ENCODE results near the gene IRS1. TPM values are rescaled to one million over a fixed set of nuclear protein-coding genes. Genes with fewer than 3 reads are reported as not detected.

Gene IRS1
- total RNA-seq, 5 donors from 2014 or later (not counting 1 experiment from before 2014, with no cell fraction given) = 3.7 to 8.7 (median 6.7) TPM

- WGBS (ENCODE audit: insufficient coverage) = 50% methylated on average over 1 of the region's 6 CpGs
- Histone ChIP-seq H3K9me3 (no peaks in the 10 kb centered on the region), H3K4me3 (ENCODE audit: control insufficient read depth in 1 of 2, extremely low read depth in 1 of 2, low read length in 1 of 2) (no peak overlapping the region), H3K27ac (ENCODE audit: low read length) (no peak overlapping the region), H3K4me1 (ENCODE audit: control insufficient read depth in 1 of 2, extremely low read depth in 1 of 2, insufficient read depth in 2 of 2, low read length in 2 of 2) (peaks cover 0 to 2% of the 10 kb centered on the region in 2 experiments), H3K36me3 (ENCODE audit: control insufficient read depth in 2 of 2, extremely low read depth in 1 of 2, insufficient read depth in 1 of 2, low read length in 1 of 2) (no peaks in the 10 kb centered on the region), H3K27me3 (replicated peaks in 1 of 2; ENCODE audit: control insufficient read depth in 2 of 2, extremely low read depth in 1 of 2, insufficient read depth in 2 of 2, low read length in 1 of 2) (no peaks in the 10 kb centered on the region)
- DNase-seq (no peak), ATAC-seq (replicated peaks in 1 of 4) (no peak)
- H3K36me3 Mint-ChIP-seq = peaks cover 8% of the 10 kb centered on the region
- ChIA-PET CTCF (no interaction called here), POLR2A (no interaction called here)
- H3K4me1 Mint-ChIP-seq = peaks cover 5 to 10% (median 7%) of the 10 kb centered on the region in 3 donors
- H3K9me3 Mint-ChIP-seq = peaks cover 0 to 5% (median 0%) of the 10 kb centered on the region in 3 donors
- no peak overlapping the region for H3K4me3 Mint-ChIP-seq
- H3K27ac Mint-ChIP-seq = no peak overlapping the region
- H3K27me3 Mint-ChIP-seq = no peaks in the 10 kb centered on the region
Observed at GRCh38 chr2:226738821-226739544, 60.6 kb downstream of the IRS1 start.

- peaks cover 7 to 12% (median 9%) of the 10 kb centered on the region in 3 donors for H3K4me1 Mint-ChIP-seq
- H3K36me3 ChIP-seq (ENCODE audit: control insufficient read depth in 2 of 2, extremely low read depth in 1 of 2, insufficient read depth in 1 of 2, low read length in 1 of 2) = no peaks in the 10 kb centered on the region
- H3K27me3 Mint-ChIP-seq = no peaks in the 10 kb centered on the region
- ChIA-PET POLR2A (no interaction called here), CTCF (no interaction called here)
- H3K27ac ChIP-seq (ENCODE audit: low read length) = no peak overlapping the region
- ATAC-seq (replicated peaks in 1 of 4) (no peak), DNase-seq (no peak)
- peaks cover 8% of the 10 kb centered on the region for H3K36me3 Mint-ChIP-seq
- WGBS (ENCODE audit: insufficient coverage) = no CpG with 5 or more reads among the region's 8 CpGs
- H3K4me3 ChIP-seq (ENCODE audit: control insufficient read depth in 1 of 2, extremely low read depth in 1 of 2, low read length in 1 of 2) = no peak overlapping the region
- peaks cover 0 to 2% of the 10 kb centered on the region in 2 experiments for H3K4me1 ChIP-seq (ENCODE audit: control insufficient read depth in 1 of 2, extremely low read depth in 1 of 2, insufficient read depth in 2 of 2, low read length in 2 of 2)
- no peaks in the 10 kb centered on the region for H3K27me3 ChIP-seq (replicated peaks in 1 of 2; ENCODE audit: control insufficient read depth in 2 of 2, extremely low read depth in 1 of 2, insufficient read depth in 2 of 2, low read length in 1 of 2)
- no peak overlapping the region for H3K27ac Mint-ChIP-seq
- H3K9me3 ChIP-seq = no peaks in the 10 kb centered on the region
- H3K4me3 Mint-ChIP-seq = no peak overlapping the region
- H3K9me3 Mint-ChIP-seq = peaks cover 0 to 5% (median 0%) of the 10 kb centered on the region in 3 donors
Observed at GRCh38 chr2:226738191-226738820, 61.3 kb downstream of the IRS1 start.

- Histone ChIP-seq H3K9me3 (no peaks in the 10 kb centered on the region), H3K4me1 (ENCODE audit: control insufficient read depth in 1 of 2, extremely low read depth in 1 of 2, insufficient read depth in 2 of 2, low read length in 2 of 2) (peaks cover 0 to 2% of the 10 kb centered on the region in 2 experiments), H3K27me3 (replicated peaks in 1 of 2; ENCODE audit: control insufficient read depth in 2 of 2, extremely low read depth in 1 of 2, insufficient read depth in 2 of 2, low read length in 1 of 2) (no peaks in the 10 kb centered on the region), H3K27ac (ENCODE audit: low read length) (no peak overlapping the region), H3K36me3 (ENCODE audit: control insufficient read depth in 2 of 2, extremely low read depth in 1 of 2, insufficient read depth in 1 of 2, low read length in 1 of 2) (no peaks in the 10 kb centered on the region), H3K4me3 (ENCODE audit: control insufficient read depth in 1 of 2, extremely low read depth in 1 of 2, low read length in 1 of 2) (no peak overlapping the region)
- DNase-seq = no peak
- 100% methylated on average over 2 of the region's 4 CpGs for WGBS (ENCODE audit: insufficient coverage)
- peaks cover 7 to 10% (median 9%) of the 10 kb centered on the region in 3 donors for H3K4me1 Mint-ChIP-seq
- H3K4me3 Mint-ChIP-seq = no peak overlapping the region
- peaks cover 0 to 5% (median 0%) of the 10 kb centered on the region in 3 donors for H3K9me3 Mint-ChIP-seq
- CTCF ChIA-PET = no interaction called here
- ATAC-seq (replicated peaks in 1 of 4) = no peak
- H3K36me3 Mint-ChIP-seq = peaks cover 8% of the 10 kb centered on the region
- no peak overlapping the region for H3K27ac Mint-ChIP-seq
- H3K27me3 Mint-ChIP-seq = no peaks in the 10 kb centered on the region
- POLR2A ChIA-PET = no interaction called here
Observed at GRCh38 chr2:226736382-226736781, 63.2 kb downstream of the IRS1 start.

- ChIA-PET CTCF (interaction anchor here in 1 of 2 donors (0.6 kb wide), 1 partner anchor 365 kb away, joined by 3 read pairs; no protein-coding TSS in a partner anchor), POLR2A (no interaction called here)
- Histone ChIP-seq H3K27me3 (replicated peaks in 1 of 2; ENCODE audit: control insufficient read depth in 2 of 2, extremely low read depth in 1 of 2, insufficient read depth in 2 of 2, low read length in 1 of 2) (no peaks in the 10 kb centered on the region), H3K4me1 (ENCODE audit: control insufficient read depth in 1 of 2, extremely low read depth in 1 of 2, insufficient read depth in 2 of 2, low read length in 2 of 2) (peaks cover 0 to under 1% of the 10 kb centered on the region in 2 experiments), H3K4me3 (ENCODE audit: control insufficient read depth in 1 of 2, extremely low read depth in 1 of 2, low read length in 1 of 2) (no peak overlapping the region), H3K27ac (ENCODE audit: low read length) (no peak overlapping the region), H3K36me3 (ENCODE audit: control insufficient read depth in 2 of 2, extremely low read depth in 1 of 2, insufficient read depth in 1 of 2, low read length in 1 of 2) (no peaks in the 10 kb centered on the region), H3K9me3 (no peaks in the 10 kb centered on the region)
- no peaks in the 10 kb centered on the region for H3K27me3 Mint-ChIP-seq
- 86% methylated on average over 2 of the region's 4 CpGs for WGBS (ENCODE audit: insufficient coverage)
- no peak for ATAC-seq (replicated peaks in 1 of 4)
- no peak for DNase-seq
- no peak overlapping the region for H3K27ac Mint-ChIP-seq
- H3K9me3 Mint-ChIP-seq = peaks cover 0 to 5% (median 0%) of the 10 kb centered on the region in 3 donors
- peaks cover 6 to 8% (median 7%) of the 10 kb centered on the region in 3 donors for H3K4me1 Mint-ChIP-seq
- H3K36me3 Mint-ChIP-seq = peaks cover 8% of the 10 kb centered on the region
- H3K4me3 Mint-ChIP-seq = no peak overlapping the region
Observed at GRCh38 chr2:226733927-226734564, 65.6 kb downstream of the IRS1 start.

- Histone ChIP-seq H3K4me3 (ENCODE audit: control insufficient read depth in 1 of 2, extremely low read depth in 1 of 2, low read length in 1 of 2) (no peak overlapping the region), H3K4me1 (ENCODE audit: control insufficient read depth in 1 of 2, extremely low read depth in 1 of 2, insufficient read depth in 2 of 2, low read length in 2 of 2) (no peaks in the 10 kb centered on the region), H3K36me3 (ENCODE audit: control insufficient read depth in 2 of 2, extremely low read depth in 1 of 2, insufficient read depth in 1 of 2, low read length in 1 of 2) (no peaks in the 10 kb centered on the region), H3K27me3 (replicated peaks in 1 of 2; ENCODE audit: control insufficient read depth in 2 of 2, extremely low read depth in 1 of 2, insufficient read depth in 2 of 2, low read length in 1 of 2) (no peaks in the 10 kb centered on the region), H3K9me3 (no peaks in the 10 kb centered on the region), H3K27ac (ENCODE audit: low read length) (no peak overlapping the region)
- POLR2A ChIA-PET = no interaction called here
- Mint-ChIP-seq H3K4me3 (no peak overlapping the region), H3K9me3 (peaks cover 0 to 5% (median 0%) of the 10 kb centered on the region in 3 donors), H3K4me1 (peaks cover 0 to 7% (median 4%) of the 10 kb centered on the region in 3 donors), H3K27ac (no peak overlapping the region), H3K36me3 (peaks cover 8% of the 10 kb centered on the region), H3K27me3 (no peaks in the 10 kb centered on the region)
- CTCF ChIA-PET = no interaction called here
- WGBS (ENCODE audit: insufficient coverage) = 53% methylated on average over 3 of the region's 6 CpGs
- ATAC-seq (replicated peaks in 1 of 4) = no peak
- DNase-seq = no peak
Observed at GRCh38 chr2:226733189-226733858, 66.3 kb downstream of the IRS1 start.

GRCh38 chr2:226732478-226733188 is 67.0 kb downstream of the IRS1 start:
- Mint-ChIP-seq H3K9me3 (peaks cover 0 to 4% (median 0%) of the 10 kb centered on the region in 3 donors), H3K36me3 (peaks cover 8% of the 10 kb centered on the region), H3K27ac (no peak overlapping the region), H3K27me3 (no peaks in the 10 kb centered on the region), H3K4me3 (no peak overlapping the region), H3K4me1 (peaks cover 0 to 7% (median 4%) of the 10 kb centered on the region in 3 donors)
- no peaks in the 10 kb centered on the region for H3K36me3 ChIP-seq (ENCODE audit: control insufficient read depth in 2 of 2, extremely low read depth in 1 of 2, insufficient read depth in 1 of 2, low read length in 1 of 2)
- no peak overlapping the region for H3K27ac ChIP-seq (ENCODE audit: low read length)
- no peaks in the 10 kb centered on the region for H3K9me3 ChIP-seq
- DNase-seq (no peak), ATAC-seq (replicated peaks in 1 of 4) (no peak)
- H3K4me1 ChIP-seq (ENCODE audit: control insufficient read depth in 1 of 2, extremely low read depth in 1 of 2, insufficient read depth in 2 of 2, low read length in 2 of 2) = no peaks in the 10 kb centered on the region
- POLR2A ChIA-PET = no interaction called here
- CTCF ChIA-PET = no interaction called here
- WGBS (ENCODE audit: insufficient coverage) = 25% methylated on average over 1 of the region's 4 CpGs
- H3K4me3 ChIP-seq (ENCODE audit: control insufficient read depth in 1 of 2, extremely low read depth in 1 of 2, low read length in 1 of 2) = no peak overlapping the region
- H3K27me3 ChIP-seq (replicated peaks in 1 of 2; ENCODE audit: control insufficient read depth in 2 of 2, extremely low read depth in 1 of 2, insufficient read depth in 2 of 2, low read length in 1 of 2) = no peaks in the 10 kb centered on the region

Data from T-cell (primary cell).